ENCODE measurements around the gene SLC44A2.

DNA sequence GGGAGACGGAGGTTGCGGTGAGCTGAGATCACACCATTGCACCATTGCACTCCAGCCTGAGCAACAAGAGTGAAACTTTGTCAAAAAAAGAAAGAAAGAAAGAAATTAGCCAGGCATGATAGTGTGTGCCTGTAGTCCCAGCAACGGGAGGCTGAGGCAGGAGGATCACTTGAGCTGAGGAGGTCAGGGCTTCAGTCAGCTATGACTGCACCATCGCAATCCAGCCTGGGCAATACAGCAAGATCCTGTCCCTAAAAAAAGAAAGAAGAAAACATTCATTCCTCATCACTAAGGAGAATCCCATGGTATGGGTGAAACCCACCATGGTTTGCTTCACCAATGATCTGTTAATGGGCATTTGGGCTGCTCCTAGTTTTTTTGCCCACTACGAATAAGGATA lies 25.2 kb upstream of the SLC44A2 start:
- no peak for TF ChIP-seq POLR2A (IDR thresholded peaks at IDR 0.05; ENCODE audit: low read length)
- no peak for TF ChIP-seq GATA1 (IDR thresholded peaks at IDR 0.05; ENCODE audit: low read depth, low read length)

Data from erythroblast (primary cell).